GM12878 (cell line): Measurements from ENCODE around the gene NUDT13. TPM values are rescaled to one million over a fixed set of nuclear protein-coding genes. Genes with fewer than 3 reads are reported as not detected.

ENCODE experiments used
- ATAC-seq: fragments of 200-7000 bp; cut with Tn5 transposase; 3 replicates; pipeline ENCODE4 v1.9.1; 2020; ENCODE audit warnings: mild to moderate bottlenecking, moderate library complexity
- BruUV-seq: library from RNA; stranded (reverse); fragments of 400-500 nt; replicated peaks from 2 replicates; lab custom pipeline; 2021; lab: Mats Ljungman, UMichigan
- CTCF ChIA-PET: fragments of 300-600 bp; sonication (Branson Sonifier 250); formaldehyde crosslinking; extraction: SDS; loops from one replicate; lab custom pipeline; 2021; ENCODE audit warnings: inconsistent platforms; lab: Yijun Ruan, JAX
- POLR2A ChIA-PET: fragments of 350-600 bp; formaldehyde crosslinking; extraction: SDS; loops from one replicate; lab custom pipeline; 2021; ENCODE audit warnings: inconsistent platforms; lab: Charles Lee
- RAD21 ChIA-PET: fragments of 300-600 bp; sonication (Branson Sonifier 250); formaldehyde crosslinking; loops from one replicate; lab custom pipeline; 2023; ENCODE audit warnings: antibody characterized with exemption; ENCODE audit not compliant: unreplicated experiment; lab: Charles Lee
- SMC1A ChIA-PET: fragments of 300-600 bp; sonication (Branson Sonifier 250); formaldehyde crosslinking; loops from one replicate; lab custom pipeline; 2023; ENCODE audit not compliant: unreplicated experiment, uncharacterized antibody; lab: Charles Lee
- DNase-seq: peaks from one replicate; pipeline ENCODE4 v3.0.0-alpha.2; 2011; ENCODE audit warnings: low read depth, low spot score
- FAIRE-seq: peaks from 3 replicates; lab custom pipeline; 2011; peaks lifted over from hg19 to GRCh38; lab: Jason Lieb, UNC
- H2AFZ ChIP-seq: 2 replicates; pipeline ENCODE4 v1.6.0; 2011; ENCODE audit warnings: low read depth, low read length, control low read depth; ENCODE audit not compliant: control insufficient read depth
- H3K27ac ChIP-seq: 2 replicates; pipeline ENCODE4 v1.5.1; 2011; ENCODE audit warnings: control low read depth; ENCODE audit not compliant: control insufficient read depth, insufficient read depth
- H3K27me3 ChIP-seq, 2 experiments: replicated peaks in 1 of 2; 2 replicates each; pipeline versions ENCODE4 v1.6.0 to v1.6.1; 2011; ENCODE audit warnings: low read length in 1 of 2; ENCODE audit not compliant: control insufficient read depth in 2 of 2, insufficient read depth in 2 of 2
- H3K36me3 ChIP-seq, 2 experiments: 2 replicates each; pipeline ENCODE4 v1.5.1; 2011; ENCODE audit warnings: low read length in 1 of 2; ENCODE audit not compliant: control insufficient read depth in 2 of 2, insufficient read depth in 2 of 2
- H3K4me1 ChIP-seq: 2 replicates; pipeline ENCODE4 v1.6.1; 2011; ENCODE audit warnings: mild to moderate bottlenecking, low read length, moderate library complexity, mixed read lengths; ENCODE audit not compliant: control insufficient read depth, insufficient read depth
- H3K4me2 ChIP-seq: 2 replicates; pipeline ENCODE4 v1.6.0; 2011; ENCODE audit warnings: control low read depth; ENCODE audit not compliant: control insufficient read depth, insufficient read depth
- H3K4me3 ChIP-seq: fragments of 200-600 bp; sonication (generic); 2 replicates; pipeline ENCODE4 v1.5.1; 2016
- H3K79me2 ChIP-seq: 2 replicates; pipeline ENCODE4 v1.6.0; 2011; ENCODE audit warnings: low read length; ENCODE audit not compliant: control insufficient read depth, insufficient read depth
- H3K9ac ChIP-seq: 2 replicates; pipeline ENCODE4 v1.8.0; 2011; ENCODE audit warnings: low read length, control low read depth, mixed read lengths; ENCODE audit not compliant: control insufficient read depth, insufficient read depth
- H3K9me3 ChIP-seq: replicated peaks from 3 replicates; pipeline ENCODE4 v1.5.1; 2011; ENCODE audit warnings: mild to moderate bottlenecking, low read length; ENCODE audit not compliant: control insufficient read depth, insufficient read depth
- H4K20me1 ChIP-seq: 2 replicates; pipeline ENCODE4 v1.6.0; 2011; ENCODE audit not compliant: control insufficient read depth, insufficient read depth
- ATF7 ChIP-seq: fragments of 450-650 bp; IDR thresholded peaks from 2 replicates; pipeline ENCODE4 v1.6.1; 2016; ENCODE audit warnings: low read depth, mild to moderate bottlenecking
- BCL11A ChIP-seq: IDR thresholded peaks from 2 replicates; pipeline ENCODE4 v1.6.1; 2011; ENCODE audit warnings: low read depth, low read length
- CBX3 ChIP-seq: fragments of 200-600 bp; sonication (generic); IDR thresholded peaks from 2 replicates; pipeline ENCODE4 v1.6.1; 2016; ENCODE audit warnings: low read depth, borderline replicate concordance
- CREB1 ChIP-seq: IDR thresholded peaks from 2 replicates; pipeline ENCODE4 v1.6.1; 2012; ENCODE audit warnings: low read depth, mild to moderate bottlenecking, inconsistent platforms
- FOXM1 ChIP-seq: IDR thresholded peaks from 2 replicates; pipeline ENCODE4 v1.6.1; 2012; ENCODE audit warnings: low read depth, mild to moderate bottlenecking, inconsistent platforms, low read length, moderate library complexity
- HDAC2 ChIP-seq: fragments of 200-600 bp; sonication (generic); IDR thresholded peaks from 2 replicates; pipeline ENCODE4 v1.6.1; 2017
- IKZF2 ChIP-seq, 2 experiments: fragments of 450-650 bp; IDR thresholded peaks; 2 replicates each; pipeline ENCODE4 v1.6.1; 2017; ENCODE audit warnings: mild to moderate bottlenecking in 2 of 2, moderate library complexity in 2 of 2
- IRF5 ChIP-seq: fragments of 450-650 bp; IDR thresholded peaks from 2 replicates; pipeline ENCODE4 v1.6.1; 2017; ENCODE audit warnings: borderline replicate concordance
- KAT2A ChIP-seq: conservative IDR thresholded peaks from 2 replicates; pipeline ENCODE4 v1.6.1; 2011; ENCODE audit warnings: low read depth, low read length; ENCODE audit not compliant: control insufficient read depth
- KDM1A ChIP-seq: fragments of 200-600 bp; sonication (generic); IDR thresholded peaks from 2 replicates; pipeline ENCODE4 v1.6.1; 2016; ENCODE audit warnings: borderline replicate concordance
- LARP7 ChIP-seq: fragments of 450-650 bp; IDR thresholded peaks from 2 replicates; pipeline ENCODE4 v1.6.1; 2017; ENCODE audit warnings: mild to moderate bottlenecking
- NBN ChIP-seq: fragments of 450-650 bp; IDR thresholded peaks from 2 replicates; pipeline ENCODE4 v1.6.1; 2016
- NRF1 ChIP-seq: conservative IDR thresholded peaks from 2 replicates; pipeline ENCODE4 v1.6.1; 2011; ENCODE audit warnings: mild to moderate bottlenecking, low read depth, low read length, improper control_type of control experiment
- POLR2A ChIP-seq: IDR thresholded peaks from 2 replicates; pipeline ENCODE4 v1.6.1; 2011; ENCODE audit warnings: low read depth, mild to moderate bottlenecking, low read length
- POLR2AphosphoS2 ChIP-seq: IDR thresholded peaks from 2 replicates; pipeline ENCODE4 v1.6.1; 2011; ENCODE audit warnings: low read depth, mild to moderate bottlenecking, low read length, improper control_type of control experiment, moderate library complexity
- SUZ12 ChIP-seq: fragments of 200-600 bp; sonication (generic); IDR thresholded peaks from one replicate; pipeline ENCODE4 v1.6.1; 2018; ENCODE audit warnings: antibody characterized with exemption, mild to moderate bottlenecking; ENCODE audit not compliant: unreplicated experiment
- TCF7 ChIP-seq: IDR thresholded peaks from 2 replicates; pipeline ENCODE4 v1.6.1; 2014; ENCODE audit warnings: antibody characterized with exemption, borderline replicate concordance
- YY1 ChIP-seq: IDR thresholded peaks from 2 replicates; pipeline ENCODE4 v1.6.1; 2011; ENCODE audit warnings: low read depth, mild to moderate bottlenecking, low read length
- ZBTB33 ChIP-seq: fragments of 450-650 bp; IDR thresholded peaks from 2 replicates; pipeline ENCODE4 v1.6.1; 2017; ENCODE audit warnings: mild to moderate bottlenecking
- ZSCAN29 ChIP-seq: fragments of 450-650 bp; IDR thresholded peaks from 2 replicates; pipeline ENCODE4 v1.6.1; 2017; ENCODE audit warnings: mild to moderate bottlenecking, moderate library complexity
- ZZZ3 ChIP-seq: IDR thresholded peaks from 2 replicates; pipeline ENCODE4 v1.6.1; 2011; ENCODE audit warnings: low read depth; ENCODE audit not compliant: control insufficient read depth, insufficient read length
- WGBS: methylation state at CpG from one replicate; pipeline ENCODE4 v1.1.6; 2016; ENCODE audit warnings: low lambda C conversion rate; ENCODE audit not compliant: insufficient replicate concordance, insufficient coverage; ENCODE audit errors: missing lambda C conversion rate; 5-methylcytosine and 5-hydroxymethylcytosine counted together
- in situ Hi-C: fragments of 300-500 bp; cut with MboI; formaldehyde crosslinking; loops from 9 replicates; pipeline ENCODE4 v1.14.3; 2018; ENCODE audit warnings: mixed read lengths
- intact Hi-C: fragments of 100-400 bp; cut with micrococcal nuclease; formaldehyde crosslinking; loops from one replicate; pipeline ENCODE4 v1.14.2; 2022; ENCODE audit not compliant: unreplicated experiment
- polyA plus RNA-seq, 11 experiments: library from polyadenylated mRNA; depleted of rRNA in 4 of 11; unstranded in 6 of 11; stranded (reverse) in 5 of 11; fragments of >200 nt; fragmentation: Nextera tagmentation in 4 of 11; fragmentation: Illumina TruSeq in 1 of 11; extraction: Ambion mirVana in 4 of 11; extraction: Trizol in 1 of 11; gene quantifications; 1 replicate in 1 of 11; 2 replicates in 10 of 11; pipeline versions ENCODE4 v1.2.1 to v1.2.3, GENCODE V29; 2011 to 2016; ENCODE audit warnings: inconsistent platforms in 2 of 11, missing spikeins in 2 of 11, low read depth in 1 of 11
- total RNA-seq, 4 experiments: library from RNA; depleted of rRNA in 3 of 4; stranded (reverse); fragments of >200 nt in 3 of 4; fragmentation: Illumina TruSeq in 1 of 4; extraction: Trizol in 1 of 4; gene quantifications; 2 replicates each; pipeline versions ENCODE4 v1.2.1 to v1.2.3, GENCODE V29; 2013 to 2021

Gene NUDT13
- total and polyA plus RNA-seq, 10 of the 15 experiments (the other 5 are each of a cell fraction or from before 2014, with no cell fraction given) = 0.72 to 6.1 (median 1.9) TPM

GRCh38 chr10:73095481-73096021, 14.7 kb upstream of the NUDT13 start (continued):
- TF ChIP-seq ATF7 (peak; percentile 26; the same call in 1 of the 2 replicates), NBN (peak; percentile 35; the same call in 1 of the 2 replicates), POLR2A (no peak), POLR2AphosphoS2 (0 out of 2 replicates have a peak, but pooled peaks have one; percentile 36), FOXM1 (0 out of 2 replicates have a peak, but pooled peaks have one; percentile 4), CREB1 (peak; percentile 60; the same call in 1 of the 2 replicates), KAT2A (no peak)

GRCh38 chr10:73096041-73096448, 14.2 kb upstream of the NUDT13 start:
- H3K4me3 ChIP-seq = peak overlapping the region; percentile 95
- no peak for FAIRE-seq
- H2AFZ ChIP-seq = peak overlapping the region; percentile 69
- H3K27ac ChIP-seq = peak overlapping the region; percentile 89
- BruUV-seq = no TSS peak
- no peaks in the 10 kb centered on the region; a peak in 1 of 4 replicates for H3K36me3 ChIP-seq
- peak; percentile 80 for ATAC-seq
- no peak for DNase-seq
- H4K20me1 ChIP-seq = no peaks in the 10 kb centered on the region; the same call in 1 of the 2 replicates
- H3K9ac ChIP-seq = peak overlapping the region; percentile 91
- peaks cover 55% of the 10 kb centered on the region for H3K79me2 ChIP-seq
- H3K4me1 ChIP-seq = peaks cover 6% of the 10 kb centered on the region; the same call in 1 of the 2 replicates
- ChIA-PET SMC1A (interaction anchor here (1.1 to 7.6 kb wide), 20 partner anchors 9 to 74 kb away, joined by 3 to 114 read pairs (median 6); partner anchors contain the start of gene NUDT13), RAD21 (interaction anchor here (0.6 to 5.7 kb wide), 23 partner anchors 9 to 732 kb away, joined by 3 to 90 read pairs (median 5); partner anchors contain the start of genes DNAJC9, MCU and NUDT13), POLR2A (interaction anchor here (0.7 to 7.0 kb wide), 18 partner anchors 9 to 895 kb away, joined by 3 to 49 read pairs (median 9); partner anchors contain the start of genes DNAJC9, ECD, FAM149B1 and NUDT13), CTCF (interaction anchor here (0.6 to 9.6 kb wide), 16 partner anchors 8 to 263 kb away, joined by 3 to 110 read pairs (median 9); partner anchors contain the start of genes CFAP70, DNAJC9 and NUDT13)
- intact Hi-C loops = loop anchor here (2.0 kb wide), 2 partner anchors 63 to 151 kb away; partner anchors contain the start of gene DNAJC9
- no peaks in the 10 kb centered on the region for H3K9me3 ChIP-seq
- in situ Hi-C loops = loop anchor here (5.0 kb wide), 1 partner anchor 66 kb away; no protein-coding TSS in a partner anchor
- H3K4me2 ChIP-seq = peak overlapping the region; percentile 39; the same call in 1 of the 2 replicates
- under 1% methylated on average over 29 of the region's 29 CpGs for WGBS
- no peaks in the 10 kb centered on the region for H3K27me3 ChIP-seq
- TF ChIP-seq ZSCAN29 (no peak), HDAC2 (no peak), BCL11A (no peak), ZZZ3 (no peak), KAT2A (no peak), IRF5 (no peak), KDM1A (no peak), CBX3 (no peak), NRF1 (no peak), LARP7 (no peak), SUZ12 (no peak), YY1 (peak; percentile 37; the same call in 1 of the 2 replicates), ZBTB33 (no peak), TCF7 (no peak), IKZF2 (IDR thresholded peaks at IDR 0.05) (no peak)
